Activated CD8-positive, alpha-beta memory T cell treated with anti-CD3 and anti-CD28 coated beads, Interleukin-2, amount 50 U/mL, for 4 hours (primary cell): ENCODE data around the gene SNAP29.
"Not testable (repeated sequence)": the region's sequence is repeated elsewhere in the genome, so short reads cannot be mapped to it uniquely, and the experiment has no call there.

Source experiments
- DNase-seq: peaks from one replicate; pipeline ENCODE4 v3.0.0-alpha.2; 2020

The SNAP29 gene

GRCh38 chr22:20836987-20837823 lies 21.6 kb upstream of the SNAP29 start:
- no peak for DNase-seq

GRCh38 chr22:20839354-20839753 lies 19.5 kb upstream of the SNAP29 start:
- DNase-seq = not testable (repeated sequence)

- no peak for DNase-seq
These were observed 18.8 kb upstream of the SNAP29 start for GRCh38 chr22:20839837-20840645.

GRCh38 chr22:20840646-20841371 lies 18.0 kb upstream of the SNAP29 start:
- DNase-seq = no peak

- no peak for DNase-seq
These were observed 15.3 kb upstream of the SNAP29 start for GRCh38 chr22:20843501-20843900.

- no peak for DNase-seq
These were observed 14.5 kb upstream of the SNAP29 start for GRCh38 chr22:20844055-20845037.

GRCh38 chr22:20847318-20847822 lies 11.4 kb upstream of the SNAP29 start:
- no peak for DNase-seq

GRCh38 chr22:20852076-20852475 lies 6.7 kb upstream of the SNAP29 start:
- no peak for DNase-seq

GRCh38 chr22:20852503-20852902 lies 6.3 kb upstream of the SNAP29 start:
- DNase-seq = no peak

- DNase-seq = no peak
These were observed 5.6 kb upstream of the SNAP29 start for GRCh38 chr22:20853236-20853660.

- no peak for DNase-seq
These were observed 1.6 kb upstream of the SNAP29 start for GRCh38 chr22:20857247-20857643.

GRCh38 chr22:20857838-20858614 lies 781 bp upstream of the SNAP29 start:
- peak; percentile 86 for DNase-seq

GRCh38 chr22:20859615-20860014 lies 808 bp downstream of the SNAP29 start:
- no peak for DNase-seq

GRCh38 chr22:20862540-20862939 lies 3.7 kb downstream of the SNAP29 start:
- DNase-seq = no peak

- no peak for DNase-seq
These were observed 4.6 kb downstream of the SNAP29 start for GRCh38 chr22:20863366-20863765.

- DNase-seq = no peak
These were observed 5.5 kb downstream of the SNAP29 start for GRCh38 chr22:20864186-20864908.

- no peak for DNase-seq
These were observed 6.5 kb downstream of the SNAP29 start for GRCh38 chr22:20865331-20865730.

- DNase-seq = no peak
These were observed 7.2 kb downstream of the SNAP29 start for GRCh38 chr22:20865875-20866445.

- no peak for DNase-seq
These were observed 7.9 kb downstream of the SNAP29 start for GRCh38 chr22:20866736-20867135.
